Measurements from ENCODE around the gene CTH.
"Not testable (repeated sequence)": the region's sequence is repeated elsewhere in the genome, so short reads cannot be mapped to it uniquely, and the experiment has no call there.

CTH gene

GRCh38 chr1:70410604-70411359 is at the start of gene CTH:
CTH (plus strand) TSS chr1:70411268; CDS start chr1:70411416, 148 bp downstream.
- DNase-seq (ENCODE audit: low spot score), result peak; percentile 97

GRCh38 chr1:70361727-70362398 is 49.2 kb upstream of the CTH start:
- peak; percentile 2 for DNase-seq (ENCODE audit: low spot score)

- DNase-seq (ENCODE audit: low spot score), result no peak
These were observed 46.6 kb upstream of the CTH start for GRCh38 chr1:70364439-70364838.

GRCh38 chr1:70366425-70366952 is 44.6 kb upstream of the CTH start:
- DNase-seq (ENCODE audit: low spot score), result not testable (repeated sequence)

GRCh38 chr1:70366997-70367396 is 44.1 kb upstream of the CTH start:
- DNase-seq (ENCODE audit: low spot score), result not testable (repeated sequence)

GRCh38 chr1:70367397-70367796 is 43.7 kb upstream of the CTH start:
- DNase-seq (ENCODE audit: low spot score), result not testable (repeated sequence)

- DNase-seq (ENCODE audit: low spot score), result not testable (repeated sequence)
These were observed 39.5 kb upstream of the CTH start for GRCh38 chr1:70371586-70371985.

- no peak for DNase-seq (ENCODE audit: low spot score)
These were observed 38.6 kb upstream of the CTH start for GRCh38 chr1:70372426-70372825.

GRCh38 chr1:70373580-70373979 is 37.5 kb upstream of the CTH start:
- not testable (repeated sequence) for DNase-seq (ENCODE audit: low spot score)

GRCh38 chr1:70376196-70376595 is 34.9 kb upstream of the CTH start:
- no peak for DNase-seq (ENCODE audit: low spot score)

- no peak for DNase-seq (ENCODE audit: low spot score)
These were observed 28.4 kb upstream of the CTH start for GRCh38 chr1:70382682-70383081.

- no peak for DNase-seq (ENCODE audit: low spot score)
These were observed 27.6 kb upstream of the CTH start for GRCh38 chr1:70383483-70383882.

GRCh38 chr1:70384542-70384941 is 26.5 kb upstream of the CTH start:
- no peak for DNase-seq (ENCODE audit: low spot score)

GRCh38 chr1:70385477-70385876 is 25.6 kb upstream of the CTH start:
- DNase-seq (ENCODE audit: low spot score), result no peak

- DNase-seq (ENCODE audit: low spot score), result no peak
These were observed 24.9 kb upstream of the CTH start for GRCh38 chr1:70386121-70386520.

- no peak for DNase-seq (ENCODE audit: low spot score)
These were observed 23.6 kb upstream of the CTH start for GRCh38 chr1:70387507-70387906.

- DNase-seq (ENCODE audit: low spot score), result no peak
These were observed 18.4 kb upstream of the CTH start for GRCh38 chr1:70392626-70393025.

GRCh38 chr1:70396607-70397006 is 14.5 kb upstream of the CTH start:
- DNase-seq (ENCODE audit: low spot score), result no peak

GRCh38 chr1:70397013-70397412 is 14.1 kb upstream of the CTH start:
- DNase-seq (ENCODE audit: low spot score), result no peak

- DNase-seq (ENCODE audit: low spot score), result no peak
These were observed 10.7 kb upstream of the CTH start for GRCh38 chr1:70400335-70400734.

- DNase-seq (ENCODE audit: low spot score), result no peak
These were observed 9.1 kb upstream of the CTH start for GRCh38 chr1:70401974-70402373.

- DNase-seq (ENCODE audit: low spot score), result no peak
These were observed 7.3 kb upstream of the CTH start for GRCh38 chr1:70403759-70404158.

GRCh38 chr1:70405780-70406416 is 5.2 kb upstream of the CTH start:
- DNase-seq (ENCODE audit: low spot score), result no peak

All from putamen (tissue), 1 donor.